Uterine smooth muscle cell (primary cell): ENCODE results near the gene ARHGAP8. TPM values are rescaled to one million over a fixed set of nuclear protein-coding genes. Genes with fewer than 3 reads are reported as not detected.

Experiments
- total RNA-seq: library from RNA; depleted of rRNA; stranded (reverse); fragments of >200 nt; gene quantifications from 2 replicates; pipeline ENCODE4 v1.2.3, GENCODE V29; 2014

The ARHGAP8 gene
- 0.11 and 0.25 TPM in 2 replicates for total RNA-seq

DNA sequence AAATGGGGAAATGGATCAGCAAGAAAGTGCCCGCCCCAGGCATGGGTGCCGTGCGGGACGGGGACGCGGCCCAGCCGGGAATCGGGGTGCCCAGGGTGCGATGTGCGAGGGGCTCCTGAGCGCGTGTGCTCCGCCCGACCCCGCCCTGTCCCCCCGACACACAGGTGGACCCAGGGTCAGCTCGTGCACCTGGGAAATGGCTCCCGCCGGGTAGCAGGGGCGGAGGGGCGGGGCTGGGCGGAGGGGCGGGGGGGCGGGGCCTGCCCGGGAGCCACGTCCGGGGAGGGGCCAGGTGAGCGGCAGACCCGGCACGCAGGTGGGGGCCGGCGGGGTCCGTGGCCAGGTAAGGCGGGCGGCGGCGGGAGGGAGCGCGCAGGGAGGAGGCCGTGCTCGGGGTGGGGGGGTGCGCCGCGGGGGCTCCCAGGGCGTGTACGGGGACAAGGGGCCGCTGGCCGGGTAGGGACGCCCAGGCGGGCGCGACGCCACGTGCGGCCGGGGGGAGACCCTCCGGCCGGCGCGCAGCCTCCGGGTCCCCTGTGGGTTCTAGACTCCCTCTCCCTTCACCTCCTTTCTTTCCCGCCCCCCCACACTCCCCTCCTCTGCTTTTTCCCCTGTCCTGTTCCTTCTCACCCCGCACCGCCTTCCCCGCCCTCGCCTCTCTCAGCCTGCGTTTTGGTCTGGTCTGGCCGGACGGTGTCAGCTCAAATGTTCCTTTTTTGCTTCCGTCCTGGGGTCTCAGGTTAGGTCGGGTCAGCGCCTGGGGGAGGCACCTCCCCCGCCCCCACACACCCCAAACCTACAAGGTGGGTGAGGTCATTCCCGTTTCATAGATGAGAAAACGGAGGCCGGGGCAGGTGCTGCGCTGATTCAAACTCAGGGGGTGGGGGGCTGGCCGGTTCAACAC lies at the start of gene ARHGAP8:
Gene ARHGAP8 (plus strand): TSS at position 291 of the 904 bp plus-strand sequence. CDS start 33,953 bp downstream, outside the sequence.

Other genes with a start within 250 kb of the ARHGAP8 start
- 4.6 and 9.4 TPM in 2 replicates for gene PRR5, start 50.4 kb upstream of the ARHGAP8 start, total RNA-seq